ENCODE measurements around the gene ATRNL1. TPM values are rescaled to one million over a fixed set of nuclear protein-coding genes. Genes with fewer than 3 reads are reported as not detected.

Gene ATRNL1
- total and polyA plus RNA-seq, 2 experiments from 2014 or later, result 5.9 to 17.4 TPM

DNA sequence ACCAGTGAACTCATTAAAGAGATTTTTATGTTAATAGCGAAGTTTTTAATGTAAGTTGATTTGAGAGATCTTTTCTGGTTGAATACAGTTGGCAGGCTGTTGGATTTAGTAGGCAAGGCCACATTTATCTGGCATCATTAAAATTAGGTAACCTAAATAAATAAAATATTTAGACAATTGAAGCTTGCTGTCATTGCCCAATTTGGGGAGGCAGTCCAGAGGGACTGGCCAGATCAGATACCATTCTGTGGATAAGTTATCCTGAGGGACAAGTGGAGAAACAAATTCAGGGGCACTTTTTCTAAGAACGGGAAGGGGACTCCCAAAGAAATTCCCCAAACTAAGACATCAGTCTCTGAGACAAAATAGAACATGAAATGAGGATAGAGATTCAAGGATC lies 782.0 kb downstream of the ATRNL1 start:
- H3K4me1 ChIP-seq (ENCODE audit: insufficient read depth), result no peaks in the 10 kb centered on the region
- H3K79me2 ChIP-seq, result no peaks in the 10 kb centered on the region
- TF ChIP-seq, protein P1, sequence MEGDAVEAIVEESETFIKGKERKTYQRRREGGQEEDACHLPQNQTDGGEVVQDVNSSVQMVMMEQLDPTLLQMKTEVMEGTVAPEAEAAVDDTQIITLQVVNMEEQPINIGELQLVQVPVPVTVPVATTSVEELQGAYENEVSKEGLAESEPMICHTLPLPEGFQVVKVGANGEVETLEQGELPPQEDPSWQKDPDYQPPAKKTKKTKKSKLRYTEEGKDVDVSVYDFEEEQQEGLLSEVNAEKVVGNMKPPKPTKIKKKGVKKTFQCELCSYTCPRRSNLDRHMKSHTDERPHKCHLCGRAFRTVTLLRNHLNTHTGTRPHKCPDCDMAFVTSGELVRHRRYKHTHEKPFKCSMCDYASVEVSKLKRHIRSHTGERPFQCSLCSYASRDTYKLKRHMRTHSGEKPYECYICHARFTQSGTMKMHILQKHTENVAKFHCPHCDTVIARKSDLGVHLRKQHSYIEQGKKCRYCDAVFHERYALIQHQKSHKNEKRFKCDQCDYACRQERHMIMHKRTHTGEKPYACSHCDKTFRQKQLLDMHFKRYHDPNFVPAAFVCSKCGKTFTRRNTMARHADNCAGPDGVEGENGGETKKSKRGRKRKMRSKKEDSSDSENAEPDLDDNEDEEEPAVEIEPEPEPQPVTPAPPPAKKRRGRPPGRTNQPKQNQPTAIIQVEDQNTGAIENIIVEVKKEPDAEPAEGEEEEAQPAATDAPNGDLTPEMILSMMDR (IDR thresholded peaks at IDR 0.05; ENCODE audit: poor library complexity), result no peak
- TF ChIP-seq EZH2 (IDR thresholded peaks at IDR 0.05; ENCODE audit: borderline replicate concordance), result no peak
- no peak for TF ChIP-seq EZH2phosphoT487 (IDR thresholded peaks at IDR 0.05; ENCODE audit: low read depth, severe bottlenecking, unreplicated experiment)
- no peak overlapping the region for H2AFZ ChIP-seq
- no peaks in the 10 kb centered on the region for H3K9me2 ChIP-seq (replicated peaks; ENCODE audit: insufficient read depth)
- WGBS (ENCODE audit: low lambda C conversion rate, missing lambda C conversion rate), result 86% methylated on average over 2 of the region's 2 CpGs
- H3K4me3 ChIP-seq, result no peak overlapping the region
- no peaks in the 10 kb centered on the region for H3K36me3 ChIP-seq (replicated peaks; ENCODE audit: insufficient read depth, low read depth)
- H3K27me3 ChIP-seq, result peaks cover 12% of the 10 kb centered on the region
- no peak for DNase-seq (ENCODE audit: low spot score)
- H3K9me3 ChIP-seq (ENCODE audit: low read depth), result no peaks in the 10 kb centered on the region
- no peaks in the 10 kb centered on the region for H4K20me1 ChIP-seq (ENCODE audit: insufficient read depth, poor library complexity, severe bottlenecking)
- no peak overlapping the region for H3K27ac ChIP-seq
- no peak overlapping the region for H3K4me2 ChIP-seq

DNA sequence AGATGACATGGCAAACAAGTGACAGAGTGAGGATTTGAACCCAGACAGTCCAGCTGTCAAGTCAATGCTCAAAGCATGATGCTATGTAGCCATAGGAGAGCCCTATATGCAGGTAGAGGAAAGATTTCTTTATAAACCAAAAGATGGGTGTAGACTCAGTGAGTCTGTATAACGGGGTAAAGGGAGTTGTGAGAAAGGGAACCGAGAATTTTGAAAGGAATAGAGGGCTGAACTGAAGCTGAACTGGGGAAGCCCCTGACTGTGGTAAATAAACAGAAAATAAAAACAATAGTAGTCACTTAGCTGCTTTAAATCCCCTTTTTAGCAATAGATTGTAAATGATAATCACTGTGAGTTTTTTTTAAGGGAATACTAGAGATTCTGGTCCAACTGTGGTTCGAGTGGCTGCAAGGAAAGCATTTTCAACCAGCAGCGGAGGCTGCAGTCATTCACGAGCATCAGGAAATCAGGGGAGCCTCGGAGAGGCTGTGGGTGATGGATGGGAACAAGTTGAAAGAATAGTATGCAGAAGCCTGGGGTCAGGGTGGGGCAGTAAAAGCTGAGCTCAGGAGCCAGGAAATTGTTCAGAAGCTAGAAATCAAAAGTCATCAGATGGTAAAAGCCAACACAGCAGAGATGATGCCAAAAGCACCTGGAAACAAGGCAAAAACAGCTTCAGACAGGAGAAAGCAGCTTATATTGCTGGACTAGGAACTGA lies 786.4 kb downstream of the ATRNL1 start:
- peaks cover 6% of the 10 kb centered on the region for H3K27me3 ChIP-seq
- no peaks in the 10 kb centered on the region for H3K9me2 ChIP-seq (replicated peaks; ENCODE audit: insufficient read depth)
- no peak overlapping the region for H3K4me3 ChIP-seq
- H3K4me1 ChIP-seq (ENCODE audit: insufficient read depth), result no peaks in the 10 kb centered on the region
- H3K79me2 ChIP-seq, result no peaks in the 10 kb centered on the region
- TF ChIP-seq EZH2phosphoT487 (IDR thresholded peaks at IDR 0.05; ENCODE audit: low read depth, severe bottlenecking, unreplicated experiment) (no peak), EZH2 (IDR thresholded peaks at IDR 0.05; ENCODE audit: borderline replicate concordance) (no peak)
- DNase-seq (ENCODE audit: low spot score), result no peak
- H3K4me2 ChIP-seq, result no peak overlapping the region
- H2AFZ ChIP-seq, result no peak overlapping the region
- 69% methylated on average over 6 of the region's 6 CpGs for WGBS (ENCODE audit: low lambda C conversion rate, missing lambda C conversion rate)
- H3K9me3 ChIP-seq (ENCODE audit: low read depth), result no peaks in the 10 kb centered on the region
- no peaks in the 10 kb centered on the region for H4K20me1 ChIP-seq (ENCODE audit: insufficient read depth, poor library complexity, severe bottlenecking)
- H3K27ac ChIP-seq, result no peak overlapping the region
- H3K36me3 ChIP-seq (replicated peaks; ENCODE audit: insufficient read depth, low read depth), result no peaks in the 10 kb centered on the region

GRCh38 chr10:115882021-115882420 lies 788.9 kb downstream of the ATRNL1 start:
- DNase-seq (ENCODE audit: low spot score), result no peak
- Histone ChIP-seq H3K9me2 (replicated peaks; ENCODE audit: insufficient read depth) (no peaks in the 10 kb centered on the region), H3K9me3 (ENCODE audit: low read depth) (no peaks in the 10 kb centered on the region), H3K4me2 (no peak overlapping the region), H3K27ac (no peak overlapping the region), H3K27me3 (no peaks in the 10 kb centered on the region), H3K79me2 (no peaks in the 10 kb centered on the region), H3K4me3 (no peak overlapping the region), H3K4me1 (ENCODE audit: insufficient read depth) (no peaks in the 10 kb centered on the region), H4K20me1 (ENCODE audit: insufficient read depth, poor library complexity, severe bottlenecking) (no peaks in the 10 kb centered on the region), H2AFZ (no peak overlapping the region), H3K36me3 (replicated peaks; ENCODE audit: insufficient read depth, low read depth) (no peaks in the 10 kb centered on the region)
- TF ChIP-seq EZH2phosphoT487 (IDR thresholded peaks at IDR 0.05; ENCODE audit: low read depth, severe bottlenecking, unreplicated experiment), result no peak
- TF ChIP-seq, protein P1 (IDR thresholded peaks at IDR 0.05; ENCODE audit: poor library complexity), result no peak
- no peak for TF ChIP-seq EZH2 (IDR thresholded peaks at IDR 0.05; ENCODE audit: borderline replicate concordance)
- WGBS (ENCODE audit: low lambda C conversion rate, missing lambda C conversion rate), result 67% methylated on average over 4 of the region's 4 CpGs

DNA sequence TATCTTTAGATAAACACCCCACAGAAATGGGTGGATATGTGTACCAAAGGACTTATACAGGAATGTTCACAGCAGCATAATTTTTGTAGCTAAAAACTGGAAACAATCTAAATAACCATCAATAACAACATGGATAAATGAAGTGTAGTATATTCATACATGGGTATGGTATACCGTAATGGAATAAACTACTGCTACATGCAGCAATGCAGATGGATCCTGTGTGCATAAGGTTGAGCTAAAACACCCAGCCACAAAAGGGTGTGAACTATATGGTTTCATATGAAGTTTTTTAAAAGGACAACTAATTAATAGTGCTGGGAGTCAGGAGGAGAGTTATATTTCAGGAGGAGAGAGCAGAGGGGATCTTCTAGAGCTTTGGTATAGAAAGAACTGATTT lies 790.2 kb downstream of the ATRNL1 start:
- no peak overlapping the region for H3K4me2 ChIP-seq
- no peaks in the 10 kb centered on the region for H3K9me2 ChIP-seq (replicated peaks; ENCODE audit: insufficient read depth)
- H3K4me3 ChIP-seq, result no peak overlapping the region
- H3K4me1 ChIP-seq (ENCODE audit: insufficient read depth), result no peaks in the 10 kb centered on the region
- no peak overlapping the region for H2AFZ ChIP-seq
- H3K79me2 ChIP-seq, result no peaks in the 10 kb centered on the region
- H4K20me1 ChIP-seq (ENCODE audit: insufficient read depth, poor library complexity, severe bottlenecking), result no peaks in the 10 kb centered on the region
- no peaks in the 10 kb centered on the region for H3K27me3 ChIP-seq
- TF ChIP-seq, protein P1 (IDR thresholded peaks at IDR 0.05; ENCODE audit: poor library complexity), result no peak
- TF ChIP-seq EZH2phosphoT487 (IDR thresholded peaks at IDR 0.05; ENCODE audit: low read depth, severe bottlenecking, unreplicated experiment) (no peak), EZH2 (IDR thresholded peaks at IDR 0.05; ENCODE audit: borderline replicate concordance) (no peak)
- H3K36me3 ChIP-seq (replicated peaks; ENCODE audit: insufficient read depth, low read depth), result no peaks in the 10 kb centered on the region
- DNase-seq (ENCODE audit: low spot score), result no peak
- H3K9me3 ChIP-seq (ENCODE audit: low read depth), result no peaks in the 10 kb centered on the region
- 97% methylated on average over 1 of the region's 1 CpG for WGBS (ENCODE audit: low lambda C conversion rate, missing lambda C conversion rate)
- H3K27ac ChIP-seq, result no peak overlapping the region

Data from hepatocyte (in vitro differentiated cells).